ENCODE results near the gene HSPB9.
"Not testable (repeated sequence)": the region's sequence is repeated elsewhere in the genome, so short reads cannot be mapped to it uniquely, and the experiment has no call there.

The HSPB9 gene

GRCh38 chr17:42120161-42120769 is 2.3 kb upstream of the HSPB9 start:
- no peak for DNase-seq (ENCODE audit: low read depth)

- peak; percentile 72 for DNase-seq (ENCODE audit: low read depth)
These were observed 1.5 kb upstream of the HSPB9 start, which contains the start of gene KAT2A for GRCh38 chr17:42120770-42121769. TSS of gene KAT2A (minus strand) at chr17:42121367. CDS start at chr17:42121304, 63 bp downstream.

- no peak for DNase-seq (ENCODE audit: low read depth)
These were observed 1.7 kb downstream of the HSPB9 start for GRCh38 chr17:42124256-42124655.

GRCh38 chr17:42125565-42125964 is 3.0 kb downstream of the HSPB9 start:
- DNase-seq (ENCODE audit: low read depth): no peak

- DNase-seq (ENCODE audit: low read depth): no peak
These were observed 4.2 kb downstream of the HSPB9 start for GRCh38 chr17:42126836-42127235.

- no peak for DNase-seq (ENCODE audit: low read depth)
These were observed 4.8 kb downstream of the HSPB9 start for GRCh38 chr17:42127414-42127813.

GRCh38 chr17:42129109-42129837 is 6.7 kb downstream of the HSPB9 start:
- DNase-seq (ENCODE audit: low read depth): no peak

- no peak for DNase-seq (ENCODE audit: low read depth)
These were observed 7.8 kb downstream of the HSPB9 start for GRCh38 chr17:42130310-42130936.

- DNase-seq (ENCODE audit: low read depth): no peak
These were observed 8.6 kb downstream of the HSPB9 start for GRCh38 chr17:42131232-42131631.

GRCh38 chr17:42131981-42132432 is 9.4 kb downstream of the HSPB9 start:
- DNase-seq (ENCODE audit: low read depth): no peak

GRCh38 chr17:42132941-42133340 is 10.3 kb downstream of the HSPB9 start:
- no peak for DNase-seq (ENCODE audit: low read depth)

GRCh38 chr17:42133461-42134041 is 10.9 kb downstream of the HSPB9 start:
- no peak for DNase-seq (ENCODE audit: low read depth)

GRCh38 chr17:42135151-42135550 is 12.5 kb downstream of the HSPB9 start:
- DNase-seq (ENCODE audit: low read depth): no peak

- no peak for DNase-seq (ENCODE audit: low read depth)
These were observed 13.4 kb downstream of the HSPB9 start for GRCh38 chr17:42135664-42136653.

- DNase-seq (ENCODE audit: low read depth): no peak
These were observed 14.0 kb downstream of the HSPB9 start for GRCh38 chr17:42136654-42137051.

GRCh38 chr17:42138749-42139492 is 16.3 kb downstream of the HSPB9 start:
- no peak for DNase-seq (ENCODE audit: low read depth)

GRCh38 chr17:42140690-42141089 is 18.1 kb downstream of the HSPB9 start:
- DNase-seq (ENCODE audit: low read depth): not testable (repeated sequence)

- DNase-seq (ENCODE audit: low read depth): no peak
These were observed 18.8 kb downstream of the HSPB9 start for GRCh38 chr17:42141382-42141781.

- no peak for DNase-seq (ENCODE audit: low read depth)
These were observed 19.8 kb downstream of the HSPB9 start for GRCh38 chr17:42142371-42142896.
